ENCODE data around the gene PLA2G2F. TPM values are rescaled to one million over a fixed set of nuclear protein-coding genes. Genes with fewer than 3 reads are reported as not detected.
A peak's percentile ranks its signal among the peaks of the same experiment; 100 is the strongest.
"Not testable (repeated sequence)": the region's sequence is repeated elsewhere in the genome, so short reads cannot be mapped to it uniquely, and the experiment has no call there.

PLA2G2F gene
- polyA plus RNA-seq, 1 donor: not detected

DNA sequence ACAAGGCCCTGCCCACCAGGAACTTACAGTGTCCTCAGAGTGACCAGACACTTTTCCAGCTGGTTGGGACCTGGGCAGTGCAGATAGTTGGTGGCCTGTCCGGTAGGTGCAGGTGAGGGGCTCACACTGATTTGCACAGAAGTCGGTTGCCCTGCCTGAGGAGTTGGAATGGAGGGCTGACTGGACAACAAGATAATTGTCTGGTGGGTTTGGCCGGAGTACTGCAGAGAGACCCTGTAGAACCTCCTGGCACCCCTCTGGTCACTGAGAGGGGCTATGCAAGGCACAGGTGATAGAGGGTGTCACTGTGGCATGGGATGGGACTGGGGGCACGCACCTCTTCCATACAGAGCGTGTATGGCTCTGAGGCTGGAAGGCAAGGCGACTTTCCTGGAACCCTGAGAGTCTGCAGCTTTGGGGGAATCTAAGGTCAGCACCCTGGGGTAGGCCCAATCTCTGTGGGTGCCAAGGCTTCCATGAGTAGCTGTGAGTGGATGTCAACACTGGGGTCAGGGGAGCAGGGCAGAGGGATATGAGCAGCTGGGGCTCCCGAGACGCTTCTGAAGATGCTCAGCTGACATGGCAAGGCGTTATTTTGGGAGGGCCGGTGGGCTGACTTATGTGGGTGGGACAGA, 12.2 kb upstream of the PLA2G2F start:
- Histone ChIP-seq H3K36me3 (ENCODE audit: control insufficient read depth, insufficient read depth, low read length) (no peaks in the 10 kb centered on the region), H3K9me3 (ENCODE audit: control insufficient read depth, low read depth, low read length) (no peaks in the 10 kb centered on the region), H3K4me3 (ENCODE audit: low read length) (no peak overlapping the region), H3K27ac (ENCODE audit: low read length) (no peak overlapping the region), H3K27me3 (ENCODE audit: control insufficient read depth, insufficient read depth, low read length) (no peaks in the 10 kb centered on the region), H3K4me1 (ENCODE audit: control insufficient read depth, insufficient read depth, low read length) (no peaks in the 10 kb centered on the region)
- no peak for DNase-seq
- 100% methylated on average over 1 of the region's 10 CpGs for WGBS (ENCODE audit: insufficient coverage, low lambda C conversion rate)

DNA sequence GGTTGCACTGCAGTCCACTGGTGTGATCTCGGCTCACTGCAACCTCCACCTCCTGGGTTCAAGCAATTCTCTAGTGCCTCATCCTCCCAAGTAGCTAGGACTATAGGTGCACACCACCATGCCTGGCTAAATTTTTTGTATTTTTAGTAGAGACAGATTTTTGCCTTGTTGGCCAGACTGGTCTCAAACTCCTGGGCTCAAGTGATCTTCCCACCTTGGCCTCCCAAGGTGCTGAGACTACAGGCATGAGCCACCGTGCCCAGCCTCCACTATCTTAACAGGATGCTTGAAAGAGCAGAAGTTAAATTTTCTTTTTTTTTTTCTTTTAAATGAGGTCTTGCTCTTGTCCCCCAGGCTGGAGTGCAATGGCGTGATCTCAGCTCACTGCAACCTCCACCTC, 8.6 kb upstream of the PLA2G2F start:
- H3K27ac ChIP-seq (ENCODE audit: low read length); H3K36me3 ChIP-seq (ENCODE audit: control insufficient read depth, insufficient read depth, low read length); H3K4me1 ChIP-seq (ENCODE audit: control insufficient read depth, insufficient read depth, low read length); H3K4me3 ChIP-seq (ENCODE audit: low read length); H3K9me3 ChIP-seq (ENCODE audit: control insufficient read depth, low read depth, low read length); DNase-seq; H3K27me3 ChIP-seq (ENCODE audit: control insufficient read depth, insufficient read depth, low read length): not testable (repeated sequence)
- no CpG with 5 or more reads among the region's 3 CpGs for WGBS (ENCODE audit: insufficient coverage, low lambda C conversion rate)

GRCh38 chr1:20134995-20135394, 4.1 kb upstream of the PLA2G2F start:
- Histone ChIP-seq H3K27ac (ENCODE audit: low read length) (no peak overlapping the region), H3K9me3 (ENCODE audit: control insufficient read depth, low read depth, low read length) (no peaks in the 10 kb centered on the region), H3K27me3 (ENCODE audit: control insufficient read depth, insufficient read depth, low read length) (no peaks in the 10 kb centered on the region), H3K4me3 (ENCODE audit: low read length) (no peak overlapping the region), H3K4me1 (ENCODE audit: control insufficient read depth, insufficient read depth, low read length) (no peaks in the 10 kb centered on the region), H3K36me3 (ENCODE audit: control insufficient read depth, insufficient read depth, low read length) (no peaks in the 10 kb centered on the region)
- no peak for DNase-seq
- WGBS (ENCODE audit: insufficient coverage, low lambda C conversion rate): 100% methylated on average over 2 of the region's 3 CpGs

DNA sequence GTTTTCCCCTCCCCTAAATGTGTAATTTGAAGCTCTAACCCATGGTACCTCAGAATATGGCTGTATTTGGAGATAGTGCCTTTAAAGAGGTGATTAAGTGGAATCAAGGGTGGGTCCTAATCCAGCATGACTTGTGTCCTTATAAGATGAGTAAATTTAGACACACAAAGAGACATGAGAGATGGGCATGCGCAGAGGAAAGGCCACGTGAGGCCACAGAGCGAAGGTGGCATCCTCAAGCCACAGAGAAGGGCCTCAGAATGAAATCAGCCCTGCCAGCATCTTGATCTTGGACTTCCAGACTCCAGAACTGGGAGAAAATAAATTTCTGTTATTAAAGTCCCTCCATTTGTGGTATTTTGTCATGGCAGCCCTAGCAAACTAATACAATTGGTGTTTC, 2.9 kb upstream of the PLA2G2F start:
- Histone ChIP-seq H3K4me3 (ENCODE audit: low read length) (no peak overlapping the region), H3K9me3 (ENCODE audit: control insufficient read depth, low read depth, low read length) (no peaks in the 10 kb centered on the region), H3K4me1 (ENCODE audit: control insufficient read depth, insufficient read depth, low read length) (no peaks in the 10 kb centered on the region), H3K36me3 (ENCODE audit: control insufficient read depth, insufficient read depth, low read length) (no peaks in the 10 kb centered on the region), H3K27me3 (ENCODE audit: control insufficient read depth, insufficient read depth, low read length) (no peaks in the 10 kb centered on the region), H3K27ac (ENCODE audit: low read length) (no peak overlapping the region)
- DNase-seq: no peak
- no CpG with 5 or more reads among the region's 3 CpGs for WGBS (ENCODE audit: insufficient coverage, low lambda C conversion rate)

DNA sequence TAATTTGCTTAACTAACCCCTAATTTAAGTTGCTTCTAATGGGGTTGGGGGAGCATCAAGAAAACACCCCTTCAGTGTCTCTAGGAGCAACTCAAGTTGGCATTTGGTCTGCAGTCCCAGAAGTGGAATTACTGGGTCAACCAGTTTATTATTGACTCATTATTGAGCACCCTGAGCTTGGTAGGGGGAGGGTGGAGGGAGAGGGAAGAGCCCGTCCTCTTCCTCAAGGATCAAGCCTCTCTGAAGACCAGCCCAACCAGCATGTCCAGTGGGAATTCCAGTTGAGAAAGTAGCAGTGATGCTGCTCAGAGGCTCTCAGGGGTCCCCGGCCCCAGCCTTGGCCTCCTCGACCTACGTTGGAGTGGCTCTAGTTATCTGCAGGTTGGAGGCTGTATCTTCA, 2.1 kb upstream of the PLA2G2F start:
- Histone ChIP-seq H3K27me3 (ENCODE audit: control insufficient read depth, insufficient read depth, low read length) (no peaks in the 10 kb centered on the region), H3K4me1 (ENCODE audit: control insufficient read depth, insufficient read depth, low read length) (no peaks in the 10 kb centered on the region), H3K4me3 (ENCODE audit: low read length) (no peak overlapping the region), H3K36me3 (ENCODE audit: control insufficient read depth, insufficient read depth, low read length) (no peaks in the 10 kb centered on the region), H3K27ac (ENCODE audit: low read length) (no peak overlapping the region), H3K9me3 (ENCODE audit: control insufficient read depth, low read depth, low read length) (no peaks in the 10 kb centered on the region)
- DNase-seq: no peak
- no CpG with 5 or more reads among the region's 4 CpGs for WGBS (ENCODE audit: insufficient coverage, low lambda C conversion rate)

DNA sequence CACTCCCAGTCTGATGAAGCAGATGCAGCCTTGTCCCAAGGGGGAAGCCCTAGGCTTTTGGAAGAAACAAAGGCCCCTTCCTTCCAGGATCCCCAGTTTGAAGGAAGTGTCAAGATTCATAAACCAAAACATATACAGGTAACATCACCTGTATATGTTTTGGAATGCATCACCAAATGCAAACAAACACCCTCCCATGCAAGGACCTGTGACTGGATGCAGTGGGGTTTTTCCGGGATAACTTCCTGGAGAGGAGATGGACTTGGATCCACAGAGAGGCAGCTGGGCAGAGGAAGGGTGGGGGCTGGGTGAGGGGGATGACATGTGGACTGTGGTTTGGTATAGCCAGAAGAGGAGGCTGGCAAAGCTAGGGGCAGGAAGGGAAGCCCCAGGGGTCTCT, 1.5 kb upstream of the PLA2G2F start:
- H3K27ac ChIP-seq (ENCODE audit: low read length): no peak overlapping the region
- H3K9me3 ChIP-seq (ENCODE audit: control insufficient read depth, low read depth, low read length): no peaks in the 10 kb centered on the region
- no peaks in the 10 kb centered on the region for H3K36me3 ChIP-seq (ENCODE audit: control insufficient read depth, insufficient read depth, low read length)
- no peaks in the 10 kb centered on the region for H3K27me3 ChIP-seq (ENCODE audit: control insufficient read depth, insufficient read depth, low read length)
- no CpG with 5 or more reads among the region's 1 CpG for WGBS (ENCODE audit: insufficient coverage, low lambda C conversion rate)
- no peaks in the 10 kb centered on the region for H3K4me1 ChIP-seq (ENCODE audit: control insufficient read depth, insufficient read depth, low read length)
- DNase-seq: peak in 1 of 2 donors; percentile 46
- no peak overlapping the region for H3K4me3 ChIP-seq (ENCODE audit: low read length)

GRCh38 chr1:20138346-20138745, 777 bp upstream of the PLA2G2F start:
- Histone ChIP-seq H3K36me3 (ENCODE audit: control insufficient read depth, insufficient read depth, low read length) (no peaks in the 10 kb centered on the region), H3K4me1 (ENCODE audit: control insufficient read depth, insufficient read depth, low read length) (no peaks in the 10 kb centered on the region), H3K9me3 (ENCODE audit: control insufficient read depth, low read depth, low read length) (no peaks in the 10 kb centered on the region), H3K4me3 (ENCODE audit: low read length) (no peak overlapping the region), H3K27me3 (ENCODE audit: control insufficient read depth, insufficient read depth, low read length) (no peaks in the 10 kb centered on the region), H3K27ac (ENCODE audit: low read length) (no peak overlapping the region)
- no peak for DNase-seq
- no CpG with 5 or more reads among the region's 6 CpGs for WGBS (ENCODE audit: insufficient coverage, low lambda C conversion rate)

GRCh38 chr1:20139776-20140612, 871 bp downstream of the PLA2G2F start:
- no peaks in the 10 kb centered on the region for H3K36me3 ChIP-seq (ENCODE audit: control insufficient read depth, insufficient read depth, low read length)
- no peaks in the 10 kb centered on the region for H3K9me3 ChIP-seq (ENCODE audit: control insufficient read depth, low read depth, low read length)
- no peak overlapping the region for H3K27ac ChIP-seq (ENCODE audit: low read length)
- no peaks in the 10 kb centered on the region for H3K27me3 ChIP-seq (ENCODE audit: control insufficient read depth, insufficient read depth, low read length)
- peaks cover 5% of the 10 kb centered on the region for H3K4me1 ChIP-seq (ENCODE audit: control insufficient read depth, insufficient read depth, low read length)
- no CpG with 5 or more reads among the region's 13 CpGs for WGBS (ENCODE audit: insufficient coverage, low lambda C conversion rate)
- DNase-seq: no peak
- no peak overlapping the region for H3K4me3 ChIP-seq (ENCODE audit: low read length)

- no peak for DNase-seq
- WGBS (ENCODE audit: insufficient coverage, low lambda C conversion rate): no CpG with 5 or more reads among the region's 9 CpGs
- peaks cover 5% of the 10 kb centered on the region for H3K4me1 ChIP-seq (ENCODE audit: control insufficient read depth, insufficient read depth, low read length)
Measured at GRCh38 chr1:20141001-20141400, 1.9 kb downstream of the PLA2G2F start.

GRCh38 chr1:20141466-20141865, 2.3 kb downstream of the PLA2G2F start:
- no CpG with 5 or more reads among the region's 7 CpGs for WGBS (ENCODE audit: insufficient coverage, low lambda C conversion rate)
- H3K4me3 ChIP-seq (ENCODE audit: low read length): no peak overlapping the region
- no peaks in the 10 kb centered on the region for H3K27me3 ChIP-seq (ENCODE audit: control insufficient read depth, insufficient read depth, low read length)
- H3K27ac ChIP-seq (ENCODE audit: low read length): no peak overlapping the region
- no peaks in the 10 kb centered on the region for H3K9me3 ChIP-seq (ENCODE audit: control insufficient read depth, low read depth, low read length)
- H3K36me3 ChIP-seq (ENCODE audit: control insufficient read depth, insufficient read depth, low read length): no peaks in the 10 kb centered on the region
- peaks cover 5% of the 10 kb centered on the region for H3K4me1 ChIP-seq (ENCODE audit: control insufficient read depth, insufficient read depth, low read length)
- DNase-seq: no peak

More at GRCh38 chr1:20141001-20141400, 1.9 kb downstream of the PLA2G2F start:
- H3K36me3 ChIP-seq (ENCODE audit: control insufficient read depth, insufficient read depth, low read length): no peaks in the 10 kb centered on the region
- no peak overlapping the region for H3K27ac ChIP-seq (ENCODE audit: low read length)
- H3K9me3 ChIP-seq (ENCODE audit: control insufficient read depth, low read depth, low read length): no peaks in the 10 kb centered on the region
- H3K4me3 ChIP-seq (ENCODE audit: low read length): no peak overlapping the region
- H3K27me3 ChIP-seq (ENCODE audit: control insufficient read depth, insufficient read depth, low read length): no peaks in the 10 kb centered on the region

All from large intestine (tissue), 3 donors.